Measurements from ENCODE around the gene MECR.

GRCh38 chr1:29247044-29247443 lies 16.3 kb upstream of the MECR start:
- TF ChIP-seq CTCF (IDR thresholded peaks at IDR 0.05) (no peak), ZFX (IDR thresholded peaks at IDR 0.05; ENCODE audit: borderline replicate concordance) (no peak)

All from 22Rv1 (cell line).